GM18505 (cell line): ENCODE data around the gene SPPL2A.
"Not testable (repeated sequence)": the region's sequence is repeated elsewhere in the genome, so short reads cannot be mapped to it uniquely, and the experiment has no call there.

Source experiments
- ATAC-seq: cut with Tn5 transposase; IDR thresholded peaks from one replicate; pipeline ENCODE4 v1.9.1; 2021; ENCODE audit not compliant: unreplicated experiment
- POLR2A ChIP-seq: IDR thresholded peaks from 4 replicates; pipeline ENCODE4 v1.6.1; 2011; ENCODE audit warnings: borderline replicate concordance; ENCODE audit not compliant: insufficient read depth, insufficient read length; ENCODE audit errors: extremely low read depth

Gene SPPL2A, protein sequence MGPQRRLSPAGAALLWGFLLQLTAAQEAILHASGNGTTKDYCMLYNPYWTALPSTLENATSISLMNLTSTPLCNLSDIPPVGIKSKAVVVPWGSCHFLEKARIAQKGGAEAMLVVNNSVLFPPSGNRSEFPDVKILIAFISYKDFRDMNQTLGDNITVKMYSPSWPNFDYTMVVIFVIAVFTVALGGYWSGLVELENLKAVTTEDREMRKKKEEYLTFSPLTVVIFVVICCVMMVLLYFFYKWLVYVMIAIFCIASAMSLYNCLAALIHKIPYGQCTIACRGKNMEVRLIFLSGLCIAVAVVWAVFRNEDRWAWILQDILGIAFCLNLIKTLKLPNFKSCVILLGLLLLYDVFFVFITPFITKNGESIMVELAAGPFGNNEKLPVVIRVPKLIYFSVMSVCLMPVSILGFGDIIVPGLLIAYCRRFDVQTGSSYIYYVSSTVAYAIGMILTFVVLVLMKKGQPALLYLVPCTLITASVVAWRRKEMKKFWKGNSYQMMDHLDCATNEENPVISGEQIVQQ

DNA sequence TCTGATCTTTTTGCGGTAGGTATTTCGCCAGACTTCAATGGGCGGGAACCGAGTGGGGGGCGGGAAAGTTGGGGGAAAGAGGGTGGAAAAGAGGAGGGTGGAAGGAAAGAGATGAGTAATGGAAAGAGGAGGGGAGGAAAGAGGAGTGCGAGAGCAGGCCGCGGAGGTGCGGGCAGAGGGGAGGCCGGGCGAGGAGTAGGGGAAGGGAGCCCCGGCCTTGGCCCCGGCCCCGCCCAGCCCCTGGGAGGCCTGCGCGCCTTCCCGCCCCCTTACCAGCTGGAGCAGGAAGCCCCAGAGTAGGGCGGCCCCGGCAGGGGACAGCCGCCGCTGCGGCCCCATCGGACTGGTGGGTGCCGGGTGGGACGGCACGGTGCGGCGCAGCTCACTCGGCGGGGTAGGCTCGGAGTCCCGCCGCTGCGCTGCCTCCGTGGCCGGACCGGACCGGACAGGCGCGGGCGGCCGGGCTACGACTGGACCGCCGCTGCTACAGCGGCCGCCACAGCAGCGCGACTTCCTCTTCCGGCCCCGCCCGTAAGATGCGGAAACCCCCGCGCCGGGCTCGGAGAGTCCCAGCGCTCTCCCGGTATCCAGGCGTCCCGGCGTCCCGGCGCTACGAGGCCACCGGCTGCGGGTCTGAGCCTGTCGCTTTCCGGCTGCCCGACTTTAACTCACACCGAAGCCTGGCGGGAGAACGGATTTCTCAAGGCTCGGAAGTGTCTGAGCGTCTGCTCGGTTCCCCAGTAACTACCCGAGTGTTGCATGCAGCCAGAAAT is at the start of gene SPPL2A:
TSS of gene SPPL2A (minus strand) at position 512 of the 773 bp plus-strand sequence. CDS start at position 339, 173 bp downstream.
- ATAC-seq, result peak; percentile 88
- peak; percentile 97 for TF ChIP-seq POLR2A

- no peak for ATAC-seq
- no peak for TF ChIP-seq POLR2A
Measured at GRCh38 chr15:50814634-50815033, 49.1 kb upstream of the SPPL2A start.

DNA sequence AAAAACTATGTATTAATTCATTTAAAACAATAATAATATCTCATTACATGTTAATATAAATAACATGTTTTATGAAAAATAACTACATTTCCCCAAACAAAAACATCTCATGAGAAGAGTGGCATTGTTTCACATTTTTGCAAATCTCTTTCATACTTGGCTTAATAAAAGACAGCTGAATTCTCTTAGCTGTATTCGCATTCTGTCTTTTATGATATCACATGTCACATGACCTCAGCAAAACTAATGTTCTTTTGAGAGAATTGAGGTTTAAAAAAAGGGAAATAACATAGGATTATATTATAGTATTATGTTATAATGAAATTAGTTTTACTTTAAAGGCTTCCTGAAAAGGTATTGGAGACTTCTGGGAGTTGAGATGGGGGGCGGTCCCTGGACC is 48.4 kb upstream of the SPPL2A start:
- no peak for ATAC-seq
- TF ChIP-seq POLR2A, result no peak

GRCh38 chr15:50813089-50813488 is 47.6 kb upstream of the SPPL2A start:
- no peak for TF ChIP-seq POLR2A
- no peak for ATAC-seq

DNA sequence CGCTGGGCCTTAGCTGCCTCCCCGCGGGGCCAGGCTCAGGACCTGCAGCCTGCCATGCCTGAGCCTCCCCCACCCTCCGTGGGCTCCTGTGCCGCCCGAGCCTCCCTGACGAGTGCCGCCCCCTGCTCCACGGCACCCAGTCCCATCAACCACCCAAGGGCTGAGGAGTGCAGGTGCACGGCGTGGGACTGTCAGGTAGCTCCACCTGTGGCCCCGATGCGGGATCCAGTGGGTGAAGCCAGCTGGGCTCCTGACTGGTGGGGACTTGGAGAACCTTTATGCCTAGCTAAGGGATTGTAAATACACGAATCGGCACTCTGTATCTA is 46.6 kb upstream of the SPPL2A start:
- not testable (repeated sequence) for ATAC-seq

DNA sequence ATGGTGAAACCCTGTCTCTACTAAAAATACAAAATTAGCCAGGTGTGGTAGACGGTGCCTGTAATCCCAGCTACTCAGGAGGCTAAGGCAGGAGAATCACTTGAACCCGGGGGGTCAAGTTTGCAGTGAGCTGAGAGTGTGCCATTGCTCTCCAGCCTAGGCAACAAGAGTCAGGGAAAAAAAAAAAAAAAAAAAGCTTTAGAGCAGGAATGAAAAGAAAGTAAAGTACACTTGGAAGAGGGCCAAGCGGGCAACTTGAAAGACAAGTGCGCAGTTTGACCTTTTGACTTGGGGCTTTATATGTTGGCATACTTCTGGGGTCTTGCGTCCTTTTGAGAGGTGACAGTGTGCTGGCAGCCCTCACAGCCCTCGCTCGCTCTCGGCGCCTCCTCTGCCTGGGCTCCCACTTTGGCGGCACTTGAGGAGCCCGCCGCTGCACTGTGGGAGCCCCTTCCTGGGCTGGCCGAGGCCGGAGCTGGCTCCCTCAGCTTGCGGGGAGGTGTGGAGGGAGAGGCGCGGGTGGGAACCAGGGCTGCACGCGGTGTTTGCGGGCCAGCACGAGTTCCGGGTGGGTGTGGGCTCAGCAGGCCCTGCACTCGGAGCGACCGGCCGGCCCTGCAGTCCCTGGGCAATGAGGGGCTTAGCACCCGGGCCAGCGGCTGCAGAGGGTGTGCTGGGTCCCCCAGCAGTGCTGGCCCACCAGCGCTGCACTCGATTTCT is 46.1 kb upstream of the SPPL2A start:
- ATAC-seq, result not testable (repeated sequence)

- no peak for TF ChIP-seq POLR2A
- ATAC-seq, result no peak
Measured at GRCh38 chr15:50810128-50810527, 44.6 kb upstream of the SPPL2A start.

DNA sequence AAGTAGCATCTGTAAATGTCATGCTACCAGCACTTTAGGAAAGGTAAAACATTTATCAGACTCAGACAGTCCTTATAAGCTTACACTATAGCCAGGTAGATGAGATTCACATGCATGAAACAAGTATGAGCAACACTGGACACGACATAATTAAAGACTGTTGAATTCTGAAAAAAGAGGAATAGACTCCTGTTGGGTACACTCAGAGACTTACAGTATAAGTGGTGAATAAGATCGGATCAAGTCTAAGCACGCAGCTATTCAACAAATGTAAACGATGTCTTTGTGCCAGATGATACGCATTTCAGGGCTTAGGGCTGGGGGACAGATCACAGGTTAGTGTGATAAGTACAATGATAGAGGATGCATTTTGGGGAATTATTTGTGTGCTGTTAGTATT is 43.2 kb upstream of the SPPL2A start:
- no peak for TF ChIP-seq POLR2A
- no peak for ATAC-seq

- no peak for ATAC-seq
- no peak for TF ChIP-seq POLR2A
Measured at GRCh38 chr15:50803479-50804180, 38.1 kb upstream of the SPPL2A start.

GRCh38 chr15:50800715-50801114 is 35.2 kb upstream of the SPPL2A start:
- ATAC-seq, result no peak
- TF ChIP-seq POLR2A, result no peak

GRCh38 chr15:50798684-50799083 is 33.2 kb upstream of the SPPL2A start:
- TF ChIP-seq POLR2A, result no peak
- no peak for ATAC-seq

DNA sequence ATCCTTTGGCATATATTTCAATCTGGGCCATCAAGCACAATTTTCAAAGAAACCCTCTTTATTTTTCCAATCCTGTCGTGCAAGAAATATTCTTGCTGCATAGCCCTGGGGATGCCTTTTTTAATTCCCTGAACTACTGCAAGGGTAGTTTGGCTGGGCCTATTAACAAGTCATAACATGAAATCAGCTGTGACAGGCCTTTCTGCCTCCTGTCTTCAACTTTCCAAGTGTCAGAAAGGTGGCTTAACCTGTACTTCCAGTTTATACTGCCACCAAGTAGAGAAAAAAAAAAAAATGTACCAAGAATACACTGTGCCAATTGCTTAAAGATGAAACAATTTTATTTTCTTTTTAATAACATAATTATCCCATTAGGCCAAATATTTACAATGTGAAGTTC is 32.4 kb upstream of the SPPL2A start:
- no peak for TF ChIP-seq POLR2A
- no peak for ATAC-seq

DNA sequence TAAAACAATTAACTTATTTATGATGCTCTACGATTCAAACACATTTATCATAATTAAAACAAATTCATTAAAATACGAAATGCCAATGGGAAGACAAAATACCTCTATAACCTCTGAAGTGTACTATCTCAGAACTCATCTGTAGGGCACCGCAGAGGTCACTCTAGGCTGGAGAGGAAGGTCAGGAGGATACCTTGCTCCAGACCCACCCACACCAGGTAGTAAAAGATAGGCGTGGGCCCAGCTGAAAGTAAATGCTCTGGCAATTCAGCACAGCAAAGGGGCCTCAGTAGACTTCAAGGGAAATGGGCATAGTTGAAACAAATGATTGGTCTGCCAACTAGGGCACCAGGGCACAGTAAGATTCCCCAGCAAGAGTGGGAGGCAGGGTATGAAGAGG is 26.0 kb upstream of the SPPL2A start:
- ATAC-seq, result no peak
- TF ChIP-seq POLR2A, result no peak
